HL-60/S4 (cell line): ENCODE measurements around the gene DNAH2.
"Not testable (repeated sequence)": the region's sequence is repeated elsewhere in the genome, so short reads cannot be mapped to it uniquely, and the experiment has no call there.

Experiments
- in situ Hi-C: fragments of 300-500 bp; cut with MboI; formaldehyde crosslinking; loops from 2 replicates; pipeline ENCODE4 v1.14.3; 2022; ENCODE audit warnings: low sequenced_read_pairs

The DNAH2 gene

GRCh38 chr17:7769854-7770253 is 52.3 kb downstream of the DNAH2 start:
- in situ Hi-C loops = no loop called here

GRCh38 chr17:7774055-7774521 is 56.5 kb downstream of the DNAH2 start:
- in situ Hi-C loops = no loop called here

GRCh38 chr17:7775051-7775450 is 57.5 kb downstream of the DNAH2 start:
- in situ Hi-C loops = no loop called here

- in situ Hi-C loops = no loop called here
These were observed 59.5 kb downstream of the DNAH2 start for GRCh38 chr17:7777017-7777416.

- in situ Hi-C loops = no loop called here
These were observed 63.2 kb downstream of the DNAH2 start for GRCh38 chr17:7780736-7781135.

GRCh38 chr17:7781429-7781828 is 63.9 kb downstream of the DNAH2 start:
- in situ Hi-C loops = no loop called here

- in situ Hi-C loops = no loop called here
These were observed 64.7 kb downstream of the DNAH2 start for GRCh38 chr17:7782240-7782639.

GRCh38 chr17:7786866-7787265 is 69.3 kb downstream of the DNAH2 start:
- in situ Hi-C loops = no loop called here

- in situ Hi-C loops = no loop called here
These were observed 71.6 kb downstream of the DNAH2 start for GRCh38 chr17:7789131-7789530.

- in situ Hi-C loops = no loop called here
These were observed 72.6 kb downstream of the DNAH2 start for GRCh38 chr17:7790150-7790549.

GRCh38 chr17:7792611-7793010 is 75.1 kb downstream of the DNAH2 start:
- in situ Hi-C loops = no loop called here

GRCh38 chr17:7794075-7794663 is 76.6 kb downstream of the DNAH2 start:
- in situ Hi-C loops = no loop called here

- in situ Hi-C loops = no loop called here
These were observed 80.4 kb downstream of the DNAH2 start for GRCh38 chr17:7797976-7798375.

- in situ Hi-C loops = no loop called here
These were observed 81.3 kb downstream of the DNAH2 start for GRCh38 chr17:7798839-7799238.

GRCh38 chr17:7803981-7804380 is 86.4 kb downstream of the DNAH2 start:
- in situ Hi-C loops = no loop called here

- in situ Hi-C loops = no loop called here
These were observed 89.0 kb downstream of the DNAH2 start for GRCh38 chr17:7806587-7806986.

GRCh38 chr17:7807206-7807605 is 89.7 kb downstream of the DNAH2 start:
- in situ Hi-C loops = no loop called here

GRCh38 chr17:7809086-7809790 is 91.7 kb downstream of the DNAH2 start:
- in situ Hi-C loops = no loop called here

GRCh38 chr17:7809791-7810343 is 92.3 kb downstream of the DNAH2 start:
- in situ Hi-C loops = not testable (repeated sequence)

- in situ Hi-C loops = no loop called here
These were observed 93.7 kb downstream of the DNAH2 start for GRCh38 chr17:7811251-7811650.

GRCh38 chr17:7814969-7815368 is 97.4 kb downstream of the DNAH2 start:
- in situ Hi-C loops = no loop called here

GRCh38 chr17:7816926-7817642 is 99.5 kb downstream of the DNAH2 start:
- in situ Hi-C loops = no loop called here
